ENCODE results near the gene NDUFA3.

The NDUFA3 gene

DNA sequence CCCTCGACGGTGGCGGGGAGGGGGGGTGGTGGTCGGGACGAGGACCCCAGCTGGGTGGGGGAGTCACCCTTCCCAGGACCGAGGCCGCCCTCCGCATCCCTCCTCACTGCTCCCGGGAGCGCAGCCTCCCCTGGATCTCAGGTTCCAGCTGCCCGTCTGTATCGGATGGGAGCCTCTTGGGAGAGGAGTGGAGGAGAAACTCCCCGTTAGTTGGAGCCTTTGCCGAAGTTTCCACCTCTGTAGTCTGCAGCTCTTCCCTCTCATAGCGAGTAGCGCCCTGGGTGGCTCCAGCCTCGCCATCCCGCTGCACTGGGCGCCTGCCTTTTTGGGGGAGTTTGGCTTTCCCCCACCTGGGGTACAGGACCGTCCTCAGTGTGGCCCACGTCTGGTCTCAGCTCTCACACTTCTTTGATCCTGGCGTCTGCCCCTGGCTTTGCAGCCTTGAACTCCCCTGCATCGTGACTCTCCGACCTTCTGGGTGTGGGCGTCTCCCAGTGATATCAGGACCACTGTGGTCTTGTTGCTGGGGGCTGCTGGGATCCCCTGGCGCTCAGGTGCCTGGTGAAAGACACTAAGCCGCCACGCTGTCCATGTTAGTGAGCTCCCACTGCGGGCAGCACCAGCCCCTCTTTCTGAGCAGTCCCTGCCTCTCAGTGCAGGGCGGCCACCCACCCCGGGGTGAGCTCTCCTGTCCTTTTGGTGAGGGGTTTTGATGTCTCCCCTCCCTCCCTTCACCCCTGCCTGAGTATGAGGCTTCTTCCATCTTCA lies 36.0 kb downstream of the NDUFA3 start:
- Histone ChIP-seq H3K4me1 (ENCODE audit: insufficient read depth, poor library complexity, severe bottlenecking) (peaks cover 3% of the 10 kb centered on the region), H3K27me3 (ENCODE audit: insufficient read depth, poor library complexity, severe bottlenecking) (no peaks in the 10 kb centered on the region), H3K9me3 (ENCODE audit: severe bottlenecking) (no peaks in the 10 kb centered on the region), H3K36me3 (ENCODE audit: low read depth) (peaks cover 48% of the 10 kb centered on the region), H3K27ac (ENCODE audit: poor library complexity, severe bottlenecking) (peak overlapping the region; percentile 75), H3K4me3 (ENCODE audit: severe bottlenecking) (peak overlapping the region; percentile 78)
- ATAC-seq (ENCODE audit: low read depth) (no peak), DNase-seq (ENCODE audit: low spot score) (no peak)
- TF ChIP-seq CTCF (IDR thresholded peaks at IDR 0.05; ENCODE audit: poor library complexity, severe bottlenecking), result no peak

DNA sequence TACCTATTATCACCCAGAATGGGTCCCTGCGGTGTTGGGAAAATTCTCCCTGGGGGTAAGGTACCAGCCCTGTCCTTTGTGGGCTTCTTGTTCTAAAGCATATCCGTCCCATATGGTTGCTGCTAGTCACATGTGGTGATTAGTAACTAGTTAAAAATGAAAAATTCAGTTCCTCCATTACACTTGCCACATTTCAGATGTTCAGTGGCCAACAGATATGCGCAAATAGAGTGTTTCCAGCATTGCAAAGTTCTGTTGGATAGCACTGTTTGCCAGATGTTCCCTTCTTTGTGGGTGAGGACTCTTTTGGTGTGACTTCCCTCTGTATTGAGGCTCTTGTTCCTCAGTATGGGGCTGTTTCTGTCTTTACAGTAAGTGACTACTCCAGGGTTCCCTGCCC lies 38.7 kb downstream of the NDUFA3 start:
- no peaks in the 10 kb centered on the region for H3K27me3 ChIP-seq (ENCODE audit: insufficient read depth, poor library complexity, severe bottlenecking)
- peaks cover 74% of the 10 kb centered on the region for H3K36me3 ChIP-seq (ENCODE audit: low read depth)
- no peaks in the 10 kb centered on the region for H3K9me3 ChIP-seq (ENCODE audit: severe bottlenecking)
- H3K27ac ChIP-seq (ENCODE audit: poor library complexity, severe bottlenecking), result no peak overlapping the region
- TF ChIP-seq CTCF (IDR thresholded peaks at IDR 0.05; ENCODE audit: poor library complexity, severe bottlenecking), result no peak
- H3K4me3 ChIP-seq (ENCODE audit: severe bottlenecking), result no peak overlapping the region
- DNase-seq (ENCODE audit: low spot score), result no peak
- H3K4me1 ChIP-seq (ENCODE audit: insufficient read depth, poor library complexity, severe bottlenecking), result peaks cover 3% of the 10 kb centered on the region
- ATAC-seq (ENCODE audit: low read depth), result no peak

GRCh38 chr19:54142166-54142780 lies 39.6 kb downstream of the NDUFA3 start:
- Histone ChIP-seq H3K4me1 (ENCODE audit: insufficient read depth, poor library complexity, severe bottlenecking) (peaks cover 3% of the 10 kb centered on the region), H3K4me3 (ENCODE audit: severe bottlenecking) (no peak overlapping the region), H3K36me3 (ENCODE audit: low read depth) (peaks cover 82% of the 10 kb centered on the region), H3K27ac (ENCODE audit: poor library complexity, severe bottlenecking) (no peak overlapping the region), H3K9me3 (ENCODE audit: severe bottlenecking) (no peaks in the 10 kb centered on the region), H3K27me3 (ENCODE audit: insufficient read depth, poor library complexity, severe bottlenecking) (no peaks in the 10 kb centered on the region)
- ATAC-seq (ENCODE audit: low read depth), result no peak
- DNase-seq (ENCODE audit: low spot score), result no peak
- TF ChIP-seq CTCF (IDR thresholded peaks at IDR 0.05; ENCODE audit: poor library complexity, severe bottlenecking), result no peak

GRCh38 chr19:54145541-54146158 lies 43.0 kb downstream of the NDUFA3 start:
- H3K9me3 ChIP-seq (ENCODE audit: severe bottlenecking), result no peaks in the 10 kb centered on the region
- peaks cover 94% of the 10 kb centered on the region for H3K36me3 ChIP-seq (ENCODE audit: low read depth)
- TF ChIP-seq CTCF (IDR thresholded peaks at IDR 0.05; ENCODE audit: poor library complexity, severe bottlenecking), result no peak
- ATAC-seq (ENCODE audit: low read depth), result no peak
- no peak overlapping the region for H3K4me3 ChIP-seq (ENCODE audit: severe bottlenecking)
- no peaks in the 10 kb centered on the region for H3K4me1 ChIP-seq (ENCODE audit: insufficient read depth, poor library complexity, severe bottlenecking)
- H3K27ac ChIP-seq (ENCODE audit: poor library complexity, severe bottlenecking), result no peak overlapping the region
- no peak for DNase-seq (ENCODE audit: low spot score)
- H3K27me3 ChIP-seq (ENCODE audit: insufficient read depth, poor library complexity, severe bottlenecking), result no peaks in the 10 kb centered on the region

Data from RWPE2 (cell line).